Sciatic nerve (tissue), 2 donors: ENCODE results near the gene FLT3. TPM values are rescaled to one million over a fixed set of nuclear protein-coding genes. Genes with fewer than 3 reads are reported as not detected.

Experiments used
- ATAC-seq: fragments of 200-7000 bp; cut with Tn5 transposase; one replicate; pipeline ENCODE4 v1.9.1; 2020; ENCODE audit warnings: mild to moderate bottlenecking, moderate library complexity
- DNase-seq: peaks from one replicate; pipeline ENCODE4 v3.0.0-alpha.2; 2020; ENCODE audit warnings: low spot score
- intact Hi-C: fragments of 100-400 bp; cut with DNase I; formaldehyde crosslinking; loops from one replicate; pipeline ENCODE4 v1.14.2; 2022
- total RNA-seq: library from RNA; stranded (reverse); fragmentation: NEBNext Ultra II Directional; extraction: Animal tissue kit (Norgen Biotek cat#: 25700); gene quantifications from one replicate; pipeline ENCODE4 v1.2.1, GENCODE V29; 2021
- donor health status: DM: no; HTN: no; CAD: no.
- donor health status: DM: no; HTN: no; CAD: no.

FLT3 gene
- total RNA-seq, 1 donor from 2014 or later: 0.22 TPM

- DNase-seq (no peak), ATAC-seq (no peak)
- intact Hi-C loops: no loop called here
These were observed 145.3 kb downstream of the FLT3 start for GRCh38 chr13:27955014-27955591.

DNA sequence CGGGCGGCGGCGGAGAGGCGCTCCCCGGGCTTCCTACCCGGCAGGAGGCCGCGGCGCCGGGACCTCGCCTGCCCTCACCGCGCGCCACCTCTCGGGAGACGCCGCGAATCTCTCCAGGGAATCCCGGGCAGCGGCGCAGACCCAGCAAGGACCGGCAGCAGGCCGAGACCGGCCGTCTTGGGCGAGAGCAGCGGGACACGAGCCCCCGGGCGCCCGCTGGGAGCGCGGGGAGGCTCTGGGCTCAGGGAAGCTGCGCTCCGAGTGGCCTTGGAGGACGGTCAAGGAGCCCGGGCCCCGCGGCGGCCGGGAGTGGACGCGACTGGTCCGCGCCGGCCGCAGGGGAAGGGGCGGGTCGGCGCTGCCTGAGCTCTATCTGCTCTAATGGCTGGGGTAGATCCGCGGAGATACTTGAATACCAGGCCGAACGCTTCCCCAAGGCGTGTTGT, 145.9 kb downstream of the FLT3 start:
- DNase-seq (no peak), ATAC-seq (peak; percentile 56)
- intact Hi-C loops: no loop called here

GRCh38 chr13:27953676-27954405, 146.5 kb downstream of the FLT3 start:
- intact Hi-C loops: no loop called here
- peak; percentile 92 for ATAC-seq
- peak; percentile 79 for DNase-seq

Other genes with a start within 250 kb of the FLT3 start
- gene PDX1, start 180.6 kb downstream of the FLT3 start, total RNA-seq: not detected
- gene CDX2, start 131.3 kb downstream of the FLT3 start, total RNA-seq: not detected
- not detected for gene URAD, start 111.9 kb downstream of the FLT3 start, total RNA-seq
- gene PAN3, start 38.0 kb upstream of the FLT3 start, total RNA-seq: 54.0 TPM